ENCODE data around the gene ATAD3A. TPM values are rescaled to one million over a fixed set of nuclear protein-coding genes. Genes with fewer than 3 reads are reported as not detected.

ATAD3A gene
- polyA plus RNA-seq, 1 of the 3 experiments (the other 2 are of a cell fraction), result 40.2 TPM

GRCh38 chr1:1582585-1583346 is 70.8 kb downstream of the ATAD3A start:
- H3K36me3 ChIP-seq (replicated peaks in 1 of 2; ENCODE audit: control insufficient read depth in 1 of 2, insufficient read depth in 2 of 2, low read length in 1 of 2), result no peaks in the 10 kb centered on the region
- TF ChIP-seq RAD21 (IDR thresholded peaks at IDR 0.05; ENCODE audit: low read length) (no peak), RCOR1 (IDR thresholded peaks at IDR 0.05; ENCODE audit: low read length) (no peak), ELF1 (IDR thresholded peaks at IDR 0.05) (no peak), GATA2 (CRISPR knock-in tag; IDR thresholded peaks at IDR 0.05) (no peak), TEAD4 (IDR thresholded peaks at IDR 0.05; ENCODE audit: borderline replicate concordance, insufficient read depth) (no peak), TAF1 (IDR thresholded peaks at IDR 0.05; ENCODE audit: borderline replicate concordance, low read depth, low read length) (no peak), RFX5 (IDR thresholded peaks at IDR 0.05; ENCODE audit: low read length) (no peak), MXI1 (IDR thresholded peaks at IDR 0.05; ENCODE audit: low read depth, low read length) (no peak), ZBTB33 (IDR thresholded peaks at IDR 0.05; ENCODE audit: borderline replicate concordance, low read depth) (no peak), FOXJ3 (CRISPR knock-in tag; IDR thresholded peaks at IDR 0.05) (no peak)
- H3K9ac ChIP-seq, result no peak overlapping the region
- no peak overlapping the region for H3K4me2 ChIP-seq
- no peak for DNase-seq
- ChIA-PET POLR2A (no interaction called here), CTCF (no interaction called here)
- 45% methylated on average over 9 of the region's 9 CpGs for WGBS (ENCODE audit: low lambda C conversion rate)
- no peaks in the 10 kb centered on the region for H3K4me1 ChIP-seq (ENCODE audit: control insufficient read depth in 1 of 2, insufficient read depth in 2 of 2, low read depth in 1 of 2, low read length in 1 of 2)
- H3K9me3 ChIP-seq, result no peaks in the 10 kb centered on the region
- peaks cover 6% of the 10 kb centered on the region; the same call in 1 of the 2 replicates for H3K27me3 ChIP-seq (ENCODE audit: insufficient read depth)
- H3K9me2 ChIP-seq, result no peaks in the 10 kb centered on the region
- H3F3A ChIP-seq (replicated peaks; ENCODE audit: insufficient read depth), result no peaks in the 10 kb centered on the region
- H3K27ac ChIP-seq (ENCODE audit: low read depth in 2 of 2, low read length in 1 of 2), result no peak overlapping the region
- H2AFZ ChIP-seq (ENCODE audit: low read depth), result no peak overlapping the region
- no peak overlapping the region for H3K4me3 ChIP-seq (ENCODE audit: low read depth in 2 of 2, low read length in 1 of 2)
- H4K20me1 ChIP-seq (ENCODE audit: insufficient read depth), result no peaks in the 10 kb centered on the region
- H3K79me2 ChIP-seq (ENCODE audit: insufficient read depth), result no peaks in the 10 kb centered on the region

- Histone ChIP-seq H4K20me1 (ENCODE audit: insufficient read depth) (no peaks in the 10 kb centered on the region), H3K9me2 (no peaks in the 10 kb centered on the region), H3K9ac (no peak overlapping the region), H3K27me3 (ENCODE audit: insufficient read depth) (peaks cover 6% of the 10 kb centered on the region; the same call in 1 of the 2 replicates), H3K9me3 (no peaks in the 10 kb centered on the region), H3K79me2 (ENCODE audit: insufficient read depth) (no peaks in the 10 kb centered on the region), H3K4me1 (ENCODE audit: control insufficient read depth in 1 of 2, insufficient read depth in 2 of 2, low read depth in 1 of 2, low read length in 1 of 2) (no peaks in the 10 kb centered on the region), H2AFZ (ENCODE audit: low read depth) (no peak overlapping the region), H3K4me3 (ENCODE audit: low read depth in 2 of 2, low read length in 1 of 2) (no peak overlapping the region), H3K36me3 (replicated peaks in 1 of 2; ENCODE audit: control insufficient read depth in 1 of 2, insufficient read depth in 2 of 2, low read length in 1 of 2) (no peaks in the 10 kb centered on the region), H3K27ac (ENCODE audit: low read depth in 2 of 2, low read length in 1 of 2) (no peak overlapping the region), H3K4me2 (no peak overlapping the region), H3F3A (replicated peaks; ENCODE audit: insufficient read depth) (no peaks in the 10 kb centered on the region)
- TF ChIP-seq USF1 (IDR thresholded peaks at IDR 0.05; ENCODE audit: borderline replicate concordance, low read depth) (no peak), EP300 (IDR thresholded peaks at IDR 0.05; ENCODE audit: borderline replicate concordance in 1 of 2, low read depth in 1 of 2, low read length in 1 of 2) (no peak), FOSL2 (IDR thresholded peaks at IDR 0.05; ENCODE audit: borderline replicate concordance, low read depth) (no peak), FOXJ3 (CRISPR knock-in tag; IDR thresholded peaks at IDR 0.05) (no peak), GATA2 (CRISPR knock-in tag; IDR thresholded peaks at IDR 0.05) (no peak), NFIC (IDR thresholded peaks at IDR 0.05; ENCODE audit: borderline replicate concordance) (no peak), MEF2A (IDR thresholded peaks at IDR 0.05; ENCODE audit: borderline replicate concordance, low read depth) (no peak)
- DNase-seq, result no peak
- 44% methylated on average over 11 of the region's 23 CpGs for WGBS (ENCODE audit: low lambda C conversion rate)
- CTCF ChIA-PET, result interaction anchor here (0.9 kb wide), 1 partner anchor 95 kb away, joined by 4 read pairs; no protein-coding TSS in a partner anchor
- POLR2A ChIA-PET, result no interaction called here
Measured at GRCh38 chr1:1583347-1584010, 71.5 kb downstream of the ATAD3A start.
